Head of caudate nucleus (tissue), 42 donors: ENCODE measurements around the gene SLX4IP.
A peak's percentile ranks its signal among the peaks of the same experiment; 100 is the strongest.

Experiments
- DNase-seq, 42 donors: peaks; one replicate each; pipeline versions ENCODE4 v3.0.0 to v3.0.0-alpha.2; 2020 to 2021; ENCODE audit warnings: mixed read lengths in 7 of 42
- intact Hi-C: fragments of 100-400 bp; cut with DNase I; formaldehyde crosslinking; loops from one replicate; pipeline ENCODE4 v1.15.0; 2022

SLX4IP gene

GRCh38 chr20:10659651-10660601 is 224.8 kb downstream of the SLX4IP start:
- intact Hi-C loops, result no loop called here
- peak in 2 of 42 donors; percentile 14 to 25 for DNase-seq

DNA sequence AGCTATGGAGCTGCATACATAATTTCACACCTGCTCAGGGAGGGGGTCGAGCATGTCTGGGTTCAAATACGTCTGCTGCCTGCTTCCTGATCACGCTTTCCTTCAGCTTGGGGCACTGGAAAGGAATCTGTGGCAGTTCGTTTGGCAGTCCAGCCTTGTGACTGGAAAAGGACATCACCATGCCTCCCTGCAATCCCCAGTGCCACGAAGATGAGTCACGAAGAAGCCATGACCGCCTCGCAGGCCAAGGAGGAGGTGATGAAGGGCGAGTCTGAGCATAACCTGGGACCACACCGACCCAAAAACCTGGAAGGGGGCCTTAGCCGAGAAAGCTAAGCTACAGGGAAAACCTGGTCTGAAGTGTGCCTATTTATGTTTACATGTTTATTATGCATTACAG is 225.6 kb downstream of the SLX4IP start:
- intact Hi-C loops, result no loop called here
- peak in 2 of 42 donors; percentile 13 to 14 for DNase-seq

DNA sequence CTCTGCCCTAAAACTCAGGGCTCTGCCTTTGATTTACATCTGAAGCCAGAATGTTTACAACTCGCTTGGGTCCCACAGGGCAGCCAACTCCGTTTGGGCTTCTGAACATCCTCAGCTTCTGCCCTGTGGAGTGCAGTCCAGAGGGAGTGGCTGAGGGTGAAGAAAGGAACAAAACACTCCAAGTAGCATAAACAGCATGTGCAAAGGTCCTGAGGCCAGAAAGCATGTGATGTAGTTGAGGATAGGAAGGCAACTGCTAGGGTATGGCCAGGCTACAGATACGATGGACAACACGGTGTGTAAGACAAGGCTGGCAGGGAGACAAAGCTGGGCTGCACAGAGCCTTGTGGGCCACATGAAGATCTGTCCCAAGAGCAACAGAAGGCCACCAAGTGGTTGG is 226.2 kb downstream of the SLX4IP start:
- peak in 1 of 42 donors; percentile 1 for DNase-seq
- intact Hi-C loops, result no loop called here

- intact Hi-C loops, result no loop called here
- no peak for DNase-seq
Observed at GRCh38 chr20:10662151-10662550, 227.0 kb downstream of the SLX4IP start.

- intact Hi-C loops, result no loop called here
- peak in 1 of 42 donors; percentile 28 for DNase-seq
Observed at GRCh38 chr20:10662661-10663458, 227.8 kb downstream of the SLX4IP start.

DNA sequence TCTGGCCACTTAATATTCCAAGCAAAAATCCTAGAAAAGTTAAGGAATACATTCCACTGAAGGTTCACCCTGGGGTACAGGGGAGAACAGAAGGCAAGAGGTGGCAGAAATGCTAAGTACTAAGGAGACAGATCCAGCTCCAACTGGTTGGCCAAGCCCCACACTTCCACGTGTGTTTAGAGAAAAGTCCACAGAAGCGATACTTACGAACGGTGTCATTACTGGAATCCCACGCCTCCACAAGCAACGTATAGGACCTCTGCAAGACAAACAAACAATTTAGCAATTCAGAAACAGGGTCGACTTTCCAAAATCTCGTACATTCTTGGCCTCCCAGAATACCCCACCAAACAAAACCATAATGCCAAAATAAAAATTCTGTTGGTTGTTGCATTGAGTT is 228.7 kb downstream of the SLX4IP start:
- intact Hi-C loops, result no loop called here
- DNase-seq, result no peak

- intact Hi-C loops, result no loop called here
- DNase-seq, result no peak
Observed at GRCh38 chr20:10665027-10665561, 230.0 kb downstream of the SLX4IP start.

DNA sequence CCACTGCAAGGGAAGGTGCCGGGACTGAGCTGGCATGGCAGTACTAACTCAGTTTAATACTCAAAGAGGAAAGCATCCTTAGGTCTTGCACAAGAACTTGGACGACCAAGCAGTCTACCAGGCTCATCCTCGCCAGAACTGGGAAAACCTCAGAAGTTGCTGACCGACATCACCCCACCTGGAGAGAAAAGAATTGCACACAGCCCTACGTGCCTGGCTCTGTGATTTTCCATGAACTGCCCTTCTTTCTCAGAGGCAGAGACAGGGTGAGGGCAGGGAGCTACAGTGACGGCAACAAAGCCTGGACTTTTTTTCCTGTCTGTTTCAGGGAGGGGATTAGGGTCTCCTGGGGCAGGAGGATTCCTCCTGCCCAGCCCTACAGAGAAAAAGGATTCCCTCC is 230.7 kb downstream of the SLX4IP start:
- DNase-seq, result no peak
- intact Hi-C loops, result no loop called here

DNA sequence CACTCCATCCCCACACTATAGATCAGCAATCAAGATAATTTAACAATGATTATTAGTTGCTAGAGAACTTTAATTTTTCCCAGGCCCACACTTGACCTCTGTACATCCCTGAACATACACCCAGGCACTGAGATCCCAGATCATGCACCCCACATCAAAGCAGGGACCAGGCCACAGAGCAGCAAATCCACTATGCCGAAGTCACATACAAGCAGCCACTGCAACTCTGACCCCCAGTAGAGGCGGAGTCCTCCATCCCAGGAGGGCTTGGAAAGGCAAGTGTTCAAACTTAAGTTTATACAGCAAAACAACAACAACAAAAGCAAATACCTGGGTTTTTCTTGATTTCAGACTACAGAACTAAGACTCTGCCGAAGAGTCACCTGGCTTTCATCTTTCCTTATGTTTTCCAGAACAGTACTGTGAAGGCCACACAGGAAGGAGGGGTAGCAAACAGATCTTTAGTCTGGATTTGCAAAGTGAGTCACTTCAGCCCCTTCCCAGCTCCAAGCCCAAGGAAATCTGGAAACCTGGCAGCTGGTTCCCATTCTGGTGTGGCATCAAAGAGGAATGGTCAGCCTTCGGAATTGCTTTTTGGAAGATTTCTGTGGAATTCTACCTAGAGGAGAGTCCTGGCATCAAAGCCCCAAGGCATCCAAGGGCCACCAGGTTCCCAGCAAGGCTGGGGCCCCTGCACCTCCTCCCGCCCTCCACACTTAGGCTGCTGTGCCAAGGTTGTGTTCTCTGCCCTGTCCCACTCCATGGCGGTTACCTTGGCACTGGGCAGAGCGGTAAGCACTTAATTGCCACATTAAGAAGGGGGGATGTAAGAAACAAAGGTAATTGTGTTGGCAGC is 231.3 kb downstream of the SLX4IP start:
- intact Hi-C loops, result no loop called here
- DNase-seq, result no peak

DNA sequence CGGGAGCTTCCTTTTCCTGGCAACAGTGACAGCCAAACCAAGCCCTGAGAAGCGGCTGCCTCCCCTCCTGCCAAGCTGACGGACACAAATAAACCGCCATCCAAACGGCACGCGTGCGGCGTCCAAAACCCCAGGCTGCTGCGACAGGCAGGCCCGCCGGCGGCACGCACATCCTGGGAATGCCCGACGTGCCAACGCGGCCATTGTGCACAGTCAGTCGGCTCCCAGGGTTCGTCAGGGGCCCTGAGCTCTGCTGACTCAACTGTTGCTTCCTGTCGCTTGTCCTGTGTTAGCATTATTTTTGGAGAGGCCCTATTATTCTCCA is 231.9 kb downstream of the SLX4IP start:
- intact Hi-C loops, result no loop called here
- peak in 29 of 42 donors; percentile 11 to 71 (median 43) for DNase-seq

- intact Hi-C loops, result no loop called here
- peak in 1 of 42 donors; percentile 18 for DNase-seq
Observed at GRCh38 chr20:10667560-10668167, 232.6 kb downstream of the SLX4IP start.

- DNase-seq, result no peak
- intact Hi-C loops, result no loop called here
Observed at GRCh38 chr20:10668677-10669368, 233.7 kb downstream of the SLX4IP start.

DNA sequence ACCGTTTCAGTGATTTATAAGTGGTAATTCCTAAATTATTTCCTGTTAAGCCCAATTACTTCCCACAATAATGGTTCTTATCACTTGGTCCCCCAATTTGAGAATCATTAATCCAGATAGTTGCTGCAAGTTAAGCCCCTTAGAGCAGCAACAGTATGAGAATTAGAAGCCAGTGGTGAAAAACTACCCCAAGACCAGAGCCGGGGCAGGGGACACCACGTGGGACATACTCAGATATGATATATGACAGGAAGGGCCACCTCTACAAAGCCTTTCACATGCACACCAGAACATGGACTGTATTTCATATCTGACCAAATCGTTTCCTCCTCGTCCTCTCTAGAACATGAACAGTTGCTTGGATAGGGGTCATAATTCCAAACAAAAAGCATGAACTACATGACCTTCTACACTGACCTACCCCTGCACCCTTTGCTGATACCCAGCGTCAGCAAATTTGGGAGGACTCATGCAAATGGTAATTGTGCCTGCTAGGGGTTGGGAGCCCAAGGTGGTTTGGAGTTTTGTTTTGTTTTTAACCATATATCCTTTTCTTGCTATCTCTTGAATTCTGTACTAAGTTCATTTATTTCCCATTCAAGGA is 234.8 kb downstream of the SLX4IP start:
- DNase-seq, result no peak
- intact Hi-C loops, result loop anchor here (10.0 kb wide), 1 partner anchor 605 kb away; no protein-coding TSS in a partner anchor

GRCh38 chr20:10670501-10671220 is 235.6 kb downstream of the SLX4IP start:
- DNase-seq, result no peak
- intact Hi-C loops, result loop anchor here (10.0 kb wide), 1 partner anchor 604 kb away; no protein-coding TSS in a partner anchor

GRCh38 chr20:10671221-10671918 is 236.3 kb downstream of the SLX4IP start:
- intact Hi-C loops, result loop anchor here (10.0 kb wide), 1 partner anchor 603 kb away; no protein-coding TSS in a partner anchor
- DNase-seq, result peak; percentile 45 to 92 (median 72)
